Measurements from ENCODE around the gene SCAANT1.

GRCh38 chr3:63951492-63952247, 39.5 kb upstream of the SCAANT1 start:
- TF ChIP-seq POLR2A (IDR thresholded peaks at IDR 0.05), result no peak
- TF ChIP-seq, protein P1, sequence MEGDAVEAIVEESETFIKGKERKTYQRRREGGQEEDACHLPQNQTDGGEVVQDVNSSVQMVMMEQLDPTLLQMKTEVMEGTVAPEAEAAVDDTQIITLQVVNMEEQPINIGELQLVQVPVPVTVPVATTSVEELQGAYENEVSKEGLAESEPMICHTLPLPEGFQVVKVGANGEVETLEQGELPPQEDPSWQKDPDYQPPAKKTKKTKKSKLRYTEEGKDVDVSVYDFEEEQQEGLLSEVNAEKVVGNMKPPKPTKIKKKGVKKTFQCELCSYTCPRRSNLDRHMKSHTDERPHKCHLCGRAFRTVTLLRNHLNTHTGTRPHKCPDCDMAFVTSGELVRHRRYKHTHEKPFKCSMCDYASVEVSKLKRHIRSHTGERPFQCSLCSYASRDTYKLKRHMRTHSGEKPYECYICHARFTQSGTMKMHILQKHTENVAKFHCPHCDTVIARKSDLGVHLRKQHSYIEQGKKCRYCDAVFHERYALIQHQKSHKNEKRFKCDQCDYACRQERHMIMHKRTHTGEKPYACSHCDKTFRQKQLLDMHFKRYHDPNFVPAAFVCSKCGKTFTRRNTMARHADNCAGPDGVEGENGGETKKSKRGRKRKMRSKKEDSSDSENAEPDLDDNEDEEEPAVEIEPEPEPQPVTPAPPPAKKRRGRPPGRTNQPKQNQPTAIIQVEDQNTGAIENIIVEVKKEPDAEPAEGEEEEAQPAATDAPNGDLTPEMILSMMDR (IDR thresholded peaks at IDR 0.05), result no peak
